GM18498 (cell line): Measurements from ENCODE around the gene CPEB3.
A peak's percentile ranks its signal among the peaks of the same experiment; 100 is the strongest.
"Not testable (repeated sequence)": the region's sequence is repeated elsewhere in the genome, so short reads cannot be mapped to it uniquely, and the experiment has no call there.

Experiments
- ATAC-seq: cut with Tn5 transposase; IDR thresholded peaks from one replicate; pipeline ENCODE4 v1.9.1; 2021; ENCODE audit warnings: mild to moderate bottlenecking, moderate library complexity; ENCODE audit not compliant: unreplicated experiment

The CPEB3 gene

DNA sequence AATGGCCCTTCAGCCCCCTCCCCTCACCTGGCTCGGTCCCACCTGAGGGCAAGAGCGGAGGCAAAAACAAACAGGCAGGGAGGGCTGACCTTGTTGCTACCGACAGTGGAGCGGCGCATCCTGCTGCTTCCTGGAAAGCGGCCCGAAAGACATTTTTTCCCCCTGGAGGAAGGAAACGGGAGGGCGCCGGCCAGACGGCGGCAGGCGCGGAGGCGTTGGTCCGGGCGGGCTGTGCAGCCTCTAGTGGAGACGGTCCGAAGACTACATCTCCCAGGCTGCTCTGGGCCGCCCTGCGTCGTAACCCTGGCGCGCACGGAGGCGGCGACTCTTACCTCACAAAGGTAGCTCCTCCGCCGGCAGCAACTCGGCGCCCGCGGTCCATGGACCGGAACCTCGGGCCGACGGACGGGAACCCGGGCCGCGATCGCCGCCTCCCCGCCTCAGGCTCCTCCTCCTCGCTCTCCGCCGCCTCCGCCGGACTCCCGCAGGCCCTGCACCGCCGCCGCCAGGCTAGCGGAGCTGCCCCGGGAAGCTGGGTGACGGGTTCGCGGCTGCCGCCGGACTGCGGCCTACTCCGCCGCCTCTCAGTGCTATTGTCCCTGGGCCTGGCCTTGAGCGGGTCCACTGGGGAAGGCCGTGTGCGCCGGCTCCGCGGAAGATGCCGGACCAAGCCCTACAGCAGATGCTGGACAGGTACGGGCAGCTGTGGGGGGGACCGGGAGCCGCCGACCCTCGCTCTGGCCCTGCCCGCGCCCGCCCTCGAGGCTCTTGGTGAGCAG lies at the start of gene CPEB3, which contains the start of gene MARCHF5:
TSS of gene CPEB3 (minus strand) at position 242 of the 779 bp plus-strand sequence. CDS start 50,728 bp downstream, outside the sequence.
TSS of gene MARCHF5 (plus strand) at position 331 of the 779 bp plus-strand sequence. CDS start at position 659, 328 bp downstream.
- ATAC-seq, result peak; percentile 98

DNA sequence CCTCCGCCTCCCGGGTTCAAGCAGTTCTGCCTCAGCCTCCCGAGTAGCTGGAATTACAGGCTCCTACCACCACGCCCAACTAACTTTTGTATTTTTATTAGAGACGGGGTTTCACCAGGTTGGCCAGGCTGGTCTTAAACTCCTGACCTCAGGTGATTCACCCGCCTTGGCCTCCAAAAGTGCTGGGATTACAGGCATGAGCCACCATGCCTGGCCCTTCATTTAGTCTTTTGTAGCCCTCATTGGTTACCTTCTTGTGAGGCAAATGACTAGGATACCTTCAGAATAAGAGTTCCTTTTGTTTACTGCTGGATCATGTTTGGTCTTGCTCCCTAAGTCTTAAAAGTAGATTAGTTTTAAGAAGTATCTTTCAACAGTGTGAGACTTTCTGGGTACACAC lies 39.0 kb upstream of the CPEB3 start:
- not testable (repeated sequence) for ATAC-seq

DNA sequence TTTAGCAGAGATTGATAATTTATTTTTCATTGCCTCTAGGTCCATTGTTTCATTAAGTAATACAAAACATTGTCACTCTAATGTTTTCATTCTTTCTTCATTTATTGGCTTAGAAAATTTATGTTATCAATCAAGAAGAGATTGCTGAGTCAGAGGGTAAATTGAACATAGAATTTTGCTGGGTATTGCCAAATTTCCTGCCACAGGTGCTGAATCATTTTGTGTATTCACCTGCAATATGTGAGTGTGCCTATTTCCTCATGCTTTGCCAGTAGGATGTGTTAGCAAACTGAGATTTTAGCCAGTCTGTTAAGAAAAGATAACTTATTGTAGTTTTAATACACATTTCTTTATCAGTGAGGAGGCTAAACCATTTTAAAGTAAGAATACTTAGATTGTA lies 38.1 kb upstream of the CPEB3 start:
- no peak for ATAC-seq

DNA sequence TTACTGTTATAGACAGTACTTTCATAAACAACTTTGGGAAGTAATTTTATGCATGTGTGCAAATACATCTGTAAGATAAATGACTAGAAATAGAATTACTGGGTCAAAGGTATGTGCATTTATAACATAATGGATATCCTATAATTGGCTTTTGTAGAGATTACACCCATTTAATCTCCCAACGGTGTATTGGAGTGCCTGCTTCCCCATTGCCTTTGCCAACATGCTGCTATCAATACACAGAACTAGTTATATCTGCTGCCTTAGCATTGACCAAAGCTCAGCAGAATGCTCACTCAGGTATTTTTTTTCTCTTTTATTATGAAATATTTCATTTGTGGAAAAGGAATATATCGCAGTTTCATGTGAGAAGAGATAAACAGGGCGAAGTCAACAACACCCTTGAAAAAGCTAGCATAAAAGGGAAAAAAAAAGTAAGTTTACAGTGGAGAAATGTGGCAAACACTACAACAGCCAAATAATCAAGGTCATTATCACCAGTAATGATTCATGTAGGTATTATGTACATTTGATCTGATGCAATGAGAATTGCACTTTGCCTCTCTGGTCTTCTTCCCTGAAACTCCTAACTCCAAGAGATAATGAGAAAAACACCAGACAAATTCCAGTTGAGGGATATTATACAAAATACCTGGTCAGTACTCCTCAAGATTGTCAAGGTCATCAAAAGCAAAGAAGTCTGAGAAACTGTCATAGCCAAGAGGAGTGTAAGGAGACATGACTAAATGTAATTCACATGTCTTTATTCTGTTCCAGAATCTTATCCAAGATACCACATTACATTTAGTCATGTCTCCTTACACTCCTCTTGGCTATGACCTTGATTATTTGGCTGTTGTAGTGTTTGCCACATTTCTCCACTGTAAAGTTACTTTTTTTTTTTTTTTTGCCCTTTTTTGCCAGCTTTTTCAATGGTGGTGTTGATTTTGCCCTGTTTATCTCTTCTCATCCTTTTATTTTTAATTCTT lies 36.9 kb upstream of the CPEB3 start:
- no peak for ATAC-seq

DNA sequence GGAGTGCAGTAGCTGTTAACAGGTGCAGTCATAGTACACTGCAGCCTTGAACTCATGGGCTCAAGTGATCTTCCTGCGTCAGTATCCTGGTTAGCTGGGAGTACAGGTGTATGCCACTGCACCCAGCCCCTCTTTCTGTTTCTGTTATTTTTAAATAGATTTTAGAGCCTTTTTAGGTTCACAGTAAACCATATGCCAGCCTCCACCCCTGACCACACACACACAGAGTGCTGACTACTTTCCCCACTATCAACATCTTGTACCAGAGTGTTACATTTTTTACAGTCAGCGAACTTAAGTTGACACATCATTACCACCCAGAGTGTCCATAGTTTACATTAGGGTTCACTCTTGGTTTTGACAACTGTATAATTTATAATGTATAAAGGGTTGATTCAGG lies 32.2 kb upstream of the CPEB3 start:
- ATAC-seq, result no peak

DNA sequence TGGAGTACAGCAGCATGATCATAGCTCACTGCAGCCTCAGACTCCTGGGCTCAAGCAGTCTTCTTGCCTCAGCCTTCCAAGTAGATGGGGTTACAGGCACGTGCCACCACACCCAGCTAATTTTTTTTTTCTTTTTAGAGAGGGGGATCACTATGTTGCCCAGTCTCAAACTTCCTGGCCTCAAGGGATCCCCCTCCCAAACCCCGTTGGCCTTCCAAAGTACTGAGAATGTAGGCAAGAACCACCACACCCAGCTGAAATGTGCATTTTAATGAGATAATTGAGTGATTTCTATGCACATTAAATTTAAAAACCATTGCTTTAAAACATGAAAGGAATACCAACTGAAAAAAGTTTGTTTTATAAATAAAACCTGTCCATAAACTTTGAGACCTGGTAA lies 25.7 kb upstream of the CPEB3 start:
- ATAC-seq, result no peak

DNA sequence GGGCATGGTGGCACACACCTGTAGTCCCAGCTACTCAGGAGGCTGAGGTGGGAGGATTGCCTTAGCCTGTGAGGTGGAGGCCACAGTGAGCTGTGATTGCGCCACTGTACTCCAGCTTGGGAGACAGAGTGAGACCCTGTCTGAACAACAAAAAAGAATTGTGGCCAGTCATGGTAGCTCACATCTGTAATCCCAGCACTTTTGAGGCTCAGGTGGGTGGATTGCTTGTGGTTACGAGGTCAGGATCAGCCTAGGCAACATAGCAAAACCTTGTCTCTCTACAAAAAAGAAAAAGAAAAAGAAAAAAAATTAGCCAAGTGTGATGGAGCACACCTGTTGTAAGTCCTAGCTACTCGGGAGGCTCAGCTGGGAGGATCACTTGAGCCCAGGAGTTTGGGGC lies 22.9 kb upstream of the CPEB3 start:
- ATAC-seq, result no peak

DNA sequence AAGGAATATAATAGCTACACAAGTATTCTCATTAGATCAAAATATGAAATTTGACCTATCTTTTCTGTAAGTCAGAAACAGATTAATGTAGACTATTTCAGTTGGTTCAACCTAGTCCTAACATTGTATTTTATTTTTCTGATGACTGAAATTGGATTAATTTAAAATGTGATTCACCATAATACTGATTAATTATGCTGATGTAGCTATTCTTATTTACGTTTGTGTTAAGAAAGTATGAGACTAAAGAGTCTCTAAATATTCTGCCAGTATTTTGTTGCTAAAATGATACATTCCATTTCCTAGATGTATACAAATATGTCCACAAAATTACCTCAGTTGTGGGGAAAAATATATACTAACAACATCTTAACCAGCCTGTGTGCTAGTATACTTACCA lies 18.4 kb upstream of the CPEB3 start:
- ATAC-seq, result no peak

DNA sequence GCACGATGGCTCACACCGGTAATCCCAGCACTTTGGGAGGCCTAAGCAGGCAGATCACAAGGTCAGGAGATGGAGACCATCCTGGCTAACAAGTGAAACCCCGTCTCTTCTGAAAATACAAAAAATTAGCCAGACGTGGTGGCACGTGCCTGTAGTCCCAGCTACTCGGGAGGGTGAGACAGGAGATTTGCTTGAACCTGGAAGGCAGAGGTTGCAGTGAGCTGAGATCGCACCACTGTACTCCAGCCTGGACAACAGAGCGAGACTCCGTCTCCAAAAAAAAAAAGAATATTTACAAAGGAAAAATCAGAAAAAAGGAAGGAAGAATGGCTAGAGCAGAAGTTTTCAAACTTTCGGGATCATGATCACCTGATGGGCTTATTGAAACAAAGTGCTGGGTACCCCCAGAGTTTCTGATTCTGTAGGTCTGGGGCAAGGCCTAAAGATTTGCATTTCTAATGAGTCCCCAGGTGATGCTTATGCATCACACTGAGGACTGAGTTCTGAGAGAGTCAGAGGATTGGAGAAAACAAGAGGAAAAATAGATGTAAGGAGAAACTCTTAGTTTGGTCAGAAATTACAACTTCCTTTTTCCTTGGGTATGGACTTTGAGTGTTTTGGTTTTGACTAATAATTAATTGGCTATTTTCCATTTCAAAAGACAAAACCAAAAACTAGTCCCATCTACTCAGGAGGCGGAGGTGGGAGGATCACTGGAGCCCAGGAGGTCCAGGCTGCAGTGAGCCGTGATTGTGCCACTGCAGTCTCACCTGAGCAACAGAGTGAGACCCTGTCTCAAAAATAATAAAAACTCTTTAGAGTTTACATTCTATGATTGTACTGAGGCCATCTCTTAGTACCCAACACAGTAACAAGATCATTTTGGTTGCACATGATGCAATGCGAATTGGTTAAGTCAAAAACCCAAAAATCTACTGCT lies 14.5 kb upstream of the CPEB3 start:
- no peak for ATAC-seq

DNA sequence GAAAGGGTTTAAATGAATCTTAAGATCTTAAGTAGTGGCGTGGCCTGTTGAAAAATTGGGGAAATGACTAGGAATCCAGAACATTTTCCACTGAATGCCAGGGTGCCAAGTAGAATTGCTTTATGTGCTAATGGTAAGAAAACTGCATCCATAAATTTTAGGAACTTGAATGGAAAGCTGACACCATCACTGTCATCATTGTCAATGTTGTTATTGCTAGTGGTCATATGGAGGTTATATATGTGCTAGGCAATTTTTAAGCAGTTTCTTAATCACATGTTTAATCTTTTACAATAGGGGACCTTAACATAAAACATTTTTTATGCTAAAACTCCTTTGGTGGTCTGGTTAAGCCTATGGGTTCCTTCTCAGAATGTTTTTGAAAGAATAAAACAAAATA lies 13.2 kb upstream of the CPEB3 start:
- ATAC-seq, result no peak

DNA sequence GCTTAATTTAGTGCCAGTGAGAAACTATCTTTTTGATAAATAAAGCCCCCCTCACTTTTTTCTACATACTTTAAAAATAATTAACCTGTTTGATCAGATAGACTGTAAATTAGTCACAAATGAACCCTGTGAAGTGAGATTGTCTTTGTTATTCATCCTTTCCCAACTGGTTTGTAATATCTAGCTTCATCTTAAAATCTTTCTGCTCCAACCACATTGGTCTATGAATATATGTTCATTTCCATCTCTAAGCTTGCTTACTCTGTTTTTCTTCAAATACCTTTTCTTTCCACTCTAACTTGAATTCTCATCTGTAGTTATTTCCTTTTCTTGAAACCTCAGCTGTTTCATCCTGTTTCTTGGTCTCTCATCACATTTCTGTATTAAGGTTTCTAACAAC lies 12.2 kb upstream of the CPEB3 start:
- ATAC-seq, result no peak

DNA sequence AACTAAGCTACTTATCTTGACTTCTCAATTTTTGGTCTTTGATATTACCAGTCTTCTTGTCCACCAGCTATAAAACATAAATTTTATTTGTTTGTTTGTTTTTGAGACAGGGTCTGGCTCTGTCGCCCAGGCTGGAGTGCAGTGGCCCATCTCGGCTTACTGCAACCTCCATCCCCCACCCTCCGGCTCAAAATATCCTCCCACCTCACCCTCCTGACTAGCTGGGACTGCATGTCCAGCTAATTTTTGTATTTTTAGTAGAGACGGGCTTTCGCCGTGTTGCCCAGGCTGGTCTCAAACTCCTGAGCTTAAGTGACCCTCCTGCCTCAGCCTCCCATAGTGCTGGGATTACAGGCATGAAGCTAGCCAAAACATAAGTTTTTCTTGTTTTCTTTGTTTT lies 7.6 kb upstream of the CPEB3 start:
- no peak for ATAC-seq

DNA sequence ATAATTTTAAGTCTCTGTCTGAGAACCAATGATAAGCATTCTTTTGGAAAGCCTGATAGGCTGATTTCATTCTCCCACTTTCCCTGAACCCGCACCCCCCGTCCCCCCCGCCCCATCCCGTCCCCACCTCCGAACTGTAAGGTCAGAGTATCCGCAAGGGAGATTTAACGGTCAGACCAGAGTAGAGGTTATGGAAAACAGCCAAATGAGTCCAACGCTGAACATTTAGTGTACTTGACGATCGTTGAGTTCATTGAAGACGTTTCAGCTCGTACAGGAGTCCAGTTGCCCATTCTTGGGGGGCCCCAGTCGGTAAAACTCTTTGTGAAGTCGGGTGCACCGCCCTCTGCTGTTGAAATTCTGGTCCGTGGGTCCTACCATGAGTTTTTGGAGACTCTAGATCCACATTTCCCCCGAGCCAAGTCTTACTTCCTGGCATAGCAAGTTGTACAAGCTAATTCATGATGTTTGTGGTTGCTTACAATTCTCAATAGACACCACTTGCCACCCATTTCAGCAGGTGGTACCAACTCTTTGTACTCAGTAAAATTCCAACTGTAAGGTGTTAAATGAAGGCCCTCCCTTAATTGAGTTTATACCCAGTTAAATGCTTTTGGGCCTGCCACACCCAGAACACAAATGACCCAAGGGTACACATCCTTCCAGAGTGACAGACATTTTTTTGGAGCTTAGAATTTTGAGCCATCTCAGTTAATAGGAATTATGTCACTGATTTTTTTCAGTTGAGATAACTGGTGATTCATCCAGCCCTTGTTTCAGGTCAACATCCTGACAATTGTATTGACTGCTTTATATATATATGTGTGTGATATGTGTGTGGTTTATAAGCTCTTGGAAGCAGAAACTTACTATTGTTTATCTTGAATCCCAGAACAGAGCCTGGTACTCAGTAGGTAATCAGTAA lies 1.3 kb upstream of the CPEB3 start:
- no peak for ATAC-seq

DNA sequence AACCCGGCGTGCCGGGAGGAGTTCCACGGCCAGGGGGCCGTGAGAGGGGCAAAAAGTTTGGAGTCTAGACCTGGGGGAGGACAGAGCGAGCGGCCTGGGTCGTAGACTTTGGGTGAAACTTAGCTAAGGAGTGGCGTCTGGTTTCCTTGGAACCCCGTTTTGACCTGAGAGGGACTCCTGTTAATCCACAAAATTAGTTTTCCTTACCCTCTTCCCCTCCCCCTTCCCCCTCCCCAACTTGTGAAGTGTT lies 663 bp upstream of the CPEB3 start:
- ATAC-seq, result no peak

DNA sequence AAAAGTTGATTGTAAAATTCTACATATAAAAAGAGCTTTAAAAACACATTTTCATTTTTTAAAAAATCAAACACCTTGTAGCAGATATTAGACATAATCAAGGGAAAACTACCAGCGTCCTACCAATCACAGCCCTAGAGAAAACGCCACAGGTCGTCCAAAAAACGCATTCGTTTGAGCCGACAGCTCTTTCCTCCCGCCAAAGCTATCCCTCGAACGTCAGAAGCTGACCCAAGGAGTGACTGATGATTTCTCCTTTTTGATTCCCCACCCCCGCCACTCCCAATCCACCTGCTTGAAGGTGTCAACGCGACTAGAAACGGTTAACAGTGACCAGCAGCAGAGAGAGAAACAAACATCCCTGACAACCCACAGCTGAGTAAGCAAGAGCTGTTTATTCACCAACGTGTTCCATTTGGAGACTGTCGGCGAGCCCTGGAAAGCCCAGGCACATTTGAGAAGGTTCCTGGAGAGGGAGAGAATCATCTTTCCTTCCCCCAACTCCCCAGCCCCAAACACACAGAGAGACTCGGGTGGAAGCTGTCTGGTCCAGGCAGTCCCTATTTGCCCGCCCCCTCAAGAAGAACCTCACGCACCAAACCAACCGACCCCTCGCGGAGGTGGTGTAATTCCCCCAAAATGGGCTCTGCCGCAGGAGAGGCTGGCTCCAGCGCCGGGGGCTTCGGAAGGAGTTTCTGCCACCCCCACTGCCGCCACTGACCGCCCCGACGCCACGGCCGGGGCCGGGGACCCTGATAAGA lies 622 bp downstream of the CPEB3 start:
- peak; percentile 13 for ATAC-seq

DNA sequence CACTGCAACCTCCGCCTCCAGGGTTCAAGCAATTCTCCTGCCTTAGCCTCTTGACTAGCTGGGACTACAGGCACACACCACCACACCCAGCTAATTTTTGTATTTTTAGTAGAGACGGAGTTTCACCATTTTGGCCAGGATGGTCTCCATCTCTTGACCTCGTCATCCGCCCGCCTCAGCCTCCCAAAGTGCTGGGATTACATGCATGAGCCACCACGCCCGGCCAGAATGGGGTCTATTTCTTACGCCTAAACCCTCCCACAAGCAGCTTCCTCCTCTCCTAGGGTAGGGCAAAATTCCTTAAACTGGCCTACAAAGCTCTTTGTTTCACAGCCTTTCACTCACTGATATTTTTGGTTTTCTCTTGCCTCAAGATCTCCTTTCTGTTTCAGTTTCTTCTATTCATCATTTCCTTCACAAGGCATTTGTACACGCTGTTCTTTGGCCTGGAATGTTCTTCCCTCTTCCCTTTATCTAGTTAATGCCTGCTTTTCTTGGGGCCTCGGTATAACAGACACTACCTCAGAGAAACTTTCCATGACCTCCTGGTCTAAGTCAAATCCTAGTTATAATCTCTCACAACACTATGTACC lies 6.7 kb downstream of the CPEB3 start:
- ATAC-seq, result no peak

DNA sequence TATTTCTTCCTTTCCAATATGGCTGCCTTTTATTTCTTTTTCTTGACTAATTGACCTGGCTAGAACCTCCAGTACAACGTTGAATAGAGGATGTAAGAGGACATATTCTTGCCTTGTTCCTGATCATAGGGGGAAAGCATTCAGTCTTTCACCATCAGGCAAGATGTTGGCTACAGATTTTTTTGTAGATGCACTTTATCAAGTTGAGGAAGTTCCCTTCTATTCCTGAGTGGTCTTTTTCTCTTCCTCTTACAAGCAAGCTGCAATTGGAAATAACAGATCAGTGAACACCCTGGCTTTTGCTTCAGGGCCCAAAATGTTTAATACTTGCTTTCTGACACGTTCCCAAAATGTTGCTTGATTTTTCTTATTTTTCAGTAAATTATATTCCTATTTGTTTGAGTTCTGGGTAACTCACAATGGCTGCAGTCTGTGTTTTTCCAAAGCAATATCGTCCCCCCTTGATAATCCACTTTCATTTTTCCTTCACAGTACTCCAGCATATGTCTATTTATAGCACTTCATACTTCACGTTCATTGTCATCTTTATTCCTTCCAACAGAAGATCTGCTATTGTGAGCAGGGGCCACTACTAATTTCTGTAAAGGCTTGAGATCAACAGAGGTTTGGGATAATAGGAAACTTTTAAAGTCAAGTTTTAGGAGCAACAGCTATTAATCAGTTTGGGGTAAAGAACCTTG lies 11.7 kb downstream of the CPEB3 start:
- ATAC-seq, result no peak

DNA sequence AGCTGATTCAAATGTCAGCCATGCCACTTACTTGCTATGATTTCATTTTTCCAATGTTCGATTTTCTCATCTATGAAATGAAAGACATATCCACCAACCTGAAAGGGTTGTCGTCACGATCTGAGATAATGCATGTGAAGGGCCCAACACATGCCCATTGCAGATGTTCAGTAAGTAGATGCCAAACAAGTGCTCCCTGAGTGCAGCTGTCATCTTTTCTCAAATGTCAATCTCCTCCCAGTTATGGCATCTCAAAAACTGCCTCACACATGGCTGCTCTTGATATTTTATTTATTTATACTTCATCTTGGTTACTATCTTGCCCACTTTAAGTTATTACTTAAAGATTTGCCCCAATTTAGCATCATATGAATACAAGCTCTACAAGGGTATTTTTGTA lies 16.8 kb downstream of the CPEB3 start:
- no peak for ATAC-seq
